GM12873 (cell line): ENCODE results near the gene TM9SF3.

Experiments
- TF ChIP-seq, protein P1 (sequence below): IDR thresholded peaks from 2 replicates; pipeline ENCODE4 v1.5.1; 2012; ENCODE audit warnings: low read depth, mild to moderate bottlenecking, moderate library complexity, low read length, control low read depth; ENCODE audit not compliant: insufficient read depth; ENCODE audit errors: missing control alignments

TM9SF3 gene

DNA sequence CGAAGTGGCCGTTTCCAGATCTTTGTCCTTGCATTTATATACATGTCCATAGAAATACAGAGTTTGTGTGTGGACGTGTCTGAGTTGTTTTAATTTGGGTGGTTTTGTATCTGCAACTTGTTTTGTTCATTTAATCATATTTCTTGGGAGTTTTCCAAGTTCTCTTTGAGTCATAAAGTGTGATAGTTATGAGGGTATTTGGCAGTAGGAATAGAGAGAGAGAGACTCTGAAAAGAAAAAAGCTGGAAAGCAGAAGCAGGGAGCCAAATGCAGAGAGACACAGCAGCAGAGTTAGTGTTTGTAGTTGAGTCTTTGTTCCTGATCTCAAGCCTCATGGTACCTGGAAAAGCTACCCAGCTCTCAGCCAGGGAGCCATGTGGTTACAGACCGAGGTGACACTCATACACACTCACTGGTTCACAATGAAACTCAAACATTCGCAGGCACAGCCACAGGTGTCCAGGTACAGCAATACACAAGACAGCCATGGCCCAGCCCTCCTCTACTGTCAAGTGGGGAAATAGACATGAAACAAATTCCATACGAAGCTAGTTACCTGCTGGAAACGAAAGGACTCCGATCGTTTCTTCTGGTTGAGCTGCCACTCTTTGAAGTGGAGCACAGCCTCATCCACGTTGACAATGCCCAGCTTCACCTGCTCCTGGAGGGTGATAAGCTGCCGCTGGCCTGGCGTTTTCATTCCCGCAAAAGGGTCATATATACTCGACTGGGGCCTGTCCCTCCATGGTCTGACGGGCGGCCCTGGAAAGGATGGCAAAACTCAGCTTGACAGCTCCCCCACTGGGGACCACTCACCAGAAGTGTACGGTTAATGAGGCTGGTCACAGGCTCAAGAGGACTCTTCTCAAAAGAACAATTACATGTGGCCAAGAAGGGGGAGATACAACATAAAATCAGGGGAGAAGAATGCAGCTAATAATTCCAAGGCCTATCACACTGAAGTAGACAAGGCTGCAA is 33.3 kb upstream of the TM9SF3 start:
- TF ChIP-seq, protein P1, sequence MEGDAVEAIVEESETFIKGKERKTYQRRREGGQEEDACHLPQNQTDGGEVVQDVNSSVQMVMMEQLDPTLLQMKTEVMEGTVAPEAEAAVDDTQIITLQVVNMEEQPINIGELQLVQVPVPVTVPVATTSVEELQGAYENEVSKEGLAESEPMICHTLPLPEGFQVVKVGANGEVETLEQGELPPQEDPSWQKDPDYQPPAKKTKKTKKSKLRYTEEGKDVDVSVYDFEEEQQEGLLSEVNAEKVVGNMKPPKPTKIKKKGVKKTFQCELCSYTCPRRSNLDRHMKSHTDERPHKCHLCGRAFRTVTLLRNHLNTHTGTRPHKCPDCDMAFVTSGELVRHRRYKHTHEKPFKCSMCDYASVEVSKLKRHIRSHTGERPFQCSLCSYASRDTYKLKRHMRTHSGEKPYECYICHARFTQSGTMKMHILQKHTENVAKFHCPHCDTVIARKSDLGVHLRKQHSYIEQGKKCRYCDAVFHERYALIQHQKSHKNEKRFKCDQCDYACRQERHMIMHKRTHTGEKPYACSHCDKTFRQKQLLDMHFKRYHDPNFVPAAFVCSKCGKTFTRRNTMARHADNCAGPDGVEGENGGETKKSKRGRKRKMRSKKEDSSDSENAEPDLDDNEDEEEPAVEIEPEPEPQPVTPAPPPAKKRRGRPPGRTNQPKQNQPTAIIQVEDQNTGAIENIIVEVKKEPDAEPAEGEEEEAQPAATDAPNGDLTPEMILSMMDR = no peak

DNA sequence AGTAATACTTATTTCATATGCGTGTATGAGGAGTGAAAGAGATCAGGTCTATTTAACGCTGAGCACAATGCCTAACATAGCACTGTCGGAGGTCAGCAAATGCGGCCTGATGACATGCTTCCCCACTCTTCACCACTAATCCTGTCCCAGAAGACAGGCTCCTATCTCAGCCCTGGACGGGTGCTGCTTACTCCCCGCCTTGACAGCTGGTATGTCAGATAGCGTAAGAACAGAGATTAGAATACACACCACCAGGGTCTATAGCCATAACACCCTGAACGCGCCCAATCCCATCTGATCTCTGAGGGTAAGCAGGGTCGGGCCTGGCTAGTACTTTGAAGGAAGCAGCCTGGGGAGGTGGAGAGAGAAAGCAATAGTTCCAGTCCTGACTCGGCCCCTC is 32.3 kb upstream of the TM9SF3 start:
- TF ChIP-seq, protein P1 = no peak

- TF ChIP-seq, protein P1 = no peak
Measured at GRCh38 chr10:96618653-96619052, 31.8 kb upstream of the TM9SF3 start.

- TF ChIP-seq, protein P1 = no peak
Measured at GRCh38 chr10:96616961-96617360, 30.1 kb upstream of the TM9SF3 start.

DNA sequence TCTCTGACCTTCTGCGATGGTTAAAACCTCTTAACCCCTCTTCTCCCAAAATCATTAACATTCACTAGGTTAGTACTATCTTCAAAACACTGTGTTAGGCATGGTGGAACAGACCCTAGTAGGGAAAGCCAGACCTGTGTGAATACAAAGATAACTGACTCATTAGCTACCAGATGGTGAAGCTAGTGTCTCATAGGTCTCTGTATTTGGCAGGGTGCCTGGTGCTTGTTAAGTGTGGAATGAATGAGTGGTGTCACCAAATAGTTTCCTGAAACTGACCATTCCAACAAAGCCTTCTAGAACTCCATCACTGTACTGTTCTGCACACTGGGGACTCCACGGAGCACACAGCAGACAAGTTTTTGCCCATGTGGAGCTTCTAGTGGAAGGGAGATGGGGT is 27.7 kb upstream of the TM9SF3 start:
- TF ChIP-seq, protein P1 = no peak

GRCh38 chr10:96613576-96613975 is 26.8 kb upstream of the TM9SF3 start:
- TF ChIP-seq, protein P1 = no peak

GRCh38 chr10:96612055-96612830 is 25.4 kb upstream of the TM9SF3 start:
- TF ChIP-seq, protein P1 = no peak
